Measurements from ENCODE around the gene NDUFB2. TPM values are rescaled to one million over a fixed set of nuclear protein-coding genes. Genes with fewer than 3 reads are reported as not detected.

The NDUFB2 gene
- total and polyA plus RNA-seq, 4 experiments from 2014 or later: 94.4 to 639 (median 254) TPM

GRCh38 chr7:140714331-140715040, 18.0 kb downstream of the NDUFB2 start:
- no peaks in the 10 kb centered on the region for H3K27me3 Mint-ChIP-seq
- no peak for DNase-seq
- H3K4me1 Mint-ChIP-seq: peaks cover 0 to 3% (median 1%) of the 10 kb centered on the region in 4 donors
- H3K4me3 Mint-ChIP-seq: no peak overlapping the region
- Histone ChIP-seq H3K27ac (ENCODE audit: low read depth, low read length) (no peak overlapping the region), H3K9me3 (ENCODE audit: control insufficient read depth in 1 of 2, low read length in 2 of 2) (no peaks in the 10 kb centered on the region), H3K4me3 (ENCODE audit: low read length in 2 of 2) (no peak overlapping the region), H3K36me3 (ENCODE audit: insufficient read depth, low read length) (no peaks in the 10 kb centered on the region), H3K27me3 (ENCODE audit: insufficient read depth, low read length) (no peaks in the 10 kb centered on the region), H3K4me1 (ENCODE audit: insufficient read depth, low read length) (no peaks in the 10 kb centered on the region)
- ChIA-PET CTCF (ENCODE audit: partially characterized antibody) (interaction anchor here (1.4 kb wide), 1 partner anchor 12 kb away, joined by 3 read pairs; no protein-coding TSS in a partner anchor), POLR2A (ENCODE audit: partially characterized antibody) (no interaction called here)
- peaks cover 0 to 5% (median under 1%) of the 10 kb centered on the region in 8 donors for H3K9me3 Mint-ChIP-seq
- H3K36me3 Mint-ChIP-seq: peaks cover 9 to 25% of the 10 kb centered on the region in 2 donors
- intact Hi-C loops (cut with micrococcal nuclease): no loop called here
- peak overlapping the region in 1 of 7 donors; percentile 1 for H3K27ac Mint-ChIP-seq

GRCh38 chr7:140719721-140720120, 23.2 kb downstream of the NDUFB2 start:
- Mint-ChIP-seq H3K9me3 (no peaks in the 10 kb centered on the region), H3K4me3 (no peak overlapping the region), H3K4me1 (peaks cover 11 to 18% (median 15%) of the 10 kb centered on the region in 4 donors), H3K36me3 (peaks cover 3 to 13% of the 10 kb centered on the region in 2 donors), H3K27me3 (no peaks in the 10 kb centered on the region), H3K27ac (no peak overlapping the region)
- H3K4me3 ChIP-seq (ENCODE audit: low read length in 2 of 2): no peak overlapping the region
- H3K27me3 ChIP-seq (ENCODE audit: insufficient read depth, low read length): no peaks in the 10 kb centered on the region
- POLR2A ChIA-PET (ENCODE audit: partially characterized antibody): no interaction called here
- intact Hi-C loops (cut with micrococcal nuclease): no loop called here
- H3K36me3 ChIP-seq (ENCODE audit: insufficient read depth, low read length): no peaks in the 10 kb centered on the region
- no peak overlapping the region for H3K27ac ChIP-seq (ENCODE audit: low read depth, low read length)
- no peaks in the 10 kb centered on the region for H3K9me3 ChIP-seq (ENCODE audit: control insufficient read depth in 1 of 2, low read length in 2 of 2)
- peaks cover 15% of the 10 kb centered on the region for H3K4me1 ChIP-seq (ENCODE audit: insufficient read depth, low read length)
- CTCF ChIA-PET (ENCODE audit: partially characterized antibody): no interaction called here
- DNase-seq: no peak

GRCh38 chr7:140722254-140722653, 25.7 kb downstream of the NDUFB2 start:
- Mint-ChIP-seq H3K27me3 (no peaks in the 10 kb centered on the region), H3K9me3 (no peaks in the 10 kb centered on the region), H3K4me1 (peaks cover 11 to 18% (median 15%) of the 10 kb centered on the region in 4 donors), H3K27ac (no peak overlapping the region), H3K4me3 (no peak overlapping the region), H3K36me3 (peaks cover 1 to 8% of the 10 kb centered on the region in 2 donors)
- no peak overlapping the region for H3K27ac ChIP-seq (ENCODE audit: low read depth, low read length)
- peaks cover 4% of the 10 kb centered on the region for H3K36me3 ChIP-seq (ENCODE audit: insufficient read depth, low read length)
- H3K4me3 ChIP-seq (ENCODE audit: low read length in 2 of 2): no peak overlapping the region
- DNase-seq: no peak
- no peaks in the 10 kb centered on the region for H3K27me3 ChIP-seq (ENCODE audit: insufficient read depth, low read length)
- POLR2A ChIA-PET (ENCODE audit: partially characterized antibody): interaction anchor here (3.0 kb wide), 1 partner anchor 49 kb away, joined by 13 read pairs; the partner anchor contains the start of gene ADCK2
- no peaks in the 10 kb centered on the region for H3K9me3 ChIP-seq (ENCODE audit: control insufficient read depth in 1 of 2, low read length in 2 of 2)
- intact Hi-C loops (cut with micrococcal nuclease): no loop called here
- H3K4me1 ChIP-seq (ENCODE audit: insufficient read depth, low read length): peaks cover 15% of the 10 kb centered on the region
- CTCF ChIA-PET (ENCODE audit: partially characterized antibody): no interaction called here

GRCh38 chr7:140723006-140723405, 26.5 kb downstream of the NDUFB2 start:
- Mint-ChIP-seq H3K27ac (peak overlapping the region; percentile 22 to 89 (median 44)), H3K36me3 (peaks cover 1 to 8% of the 10 kb centered on the region in 2 donors), H3K9me3 (no peaks in the 10 kb centered on the region), H3K4me3 (peak overlapping the region in 1 of 8 donors; percentile 29), H3K4me1 (peaks cover 11 to 18% (median 15%) of the 10 kb centered on the region in 4 donors), H3K27me3 (no peaks in the 10 kb centered on the region)
- Histone ChIP-seq H3K9me3 (ENCODE audit: control insufficient read depth in 1 of 2, low read length in 2 of 2) (no peaks in the 10 kb centered on the region), H3K4me1 (ENCODE audit: insufficient read depth, low read length) (peaks cover 15% of the 10 kb centered on the region), H3K27ac (ENCODE audit: low read depth, low read length) (peak overlapping the region; percentile 17), H3K27me3 (ENCODE audit: insufficient read depth, low read length) (no peaks in the 10 kb centered on the region), H3K36me3 (ENCODE audit: insufficient read depth, low read length) (peaks cover 4% of the 10 kb centered on the region), H3K4me3 (ENCODE audit: low read length in 2 of 2) (no peak overlapping the region)
- intact Hi-C loops (cut with micrococcal nuclease): no loop called here
- CTCF ChIA-PET (ENCODE audit: partially characterized antibody): interaction anchor here (1.1 kb wide), 2 partner anchors 21 to 50 kb away, joined by 3 read pairs; partner anchors contain the start of gene ADCK2
- DNase-seq: peak; percentile 24 to 56 (median 38)
- POLR2A ChIA-PET (ENCODE audit: partially characterized antibody): interaction anchor here (0.7 to 3.0 kb wide), 3 partner anchors 21 to 49 kb away, joined by 3 to 13 read pairs (median 3); partner anchors contain the start of genes ADCK2 and NDUFB2

GRCh38 chr7:140723574-140723973, 27.1 kb downstream of the NDUFB2 start:
- H3K4me3 Mint-ChIP-seq: no peak overlapping the region
- CTCF ChIA-PET (ENCODE audit: partially characterized antibody): interaction anchor here (1.1 kb wide), 2 partner anchors 20 to 51 kb away, joined by 3 read pairs; partner anchors contain the start of gene ADCK2
- no peaks in the 10 kb centered on the region for H3K9me3 Mint-ChIP-seq
- H3K4me1 Mint-ChIP-seq: peaks cover 11 to 18% (median 15%) of the 10 kb centered on the region in 4 donors
- no peaks in the 10 kb centered on the region for H3K27me3 Mint-ChIP-seq
- peaks cover 1 to 8% of the 10 kb centered on the region in 2 donors for H3K36me3 Mint-ChIP-seq
- POLR2A ChIA-PET (ENCODE audit: partially characterized antibody): interaction anchor here (1.2 to 3.0 kb wide), 2 partner anchors 22 to 50 kb away, joined by 3 to 13 read pairs; partner anchors contain the start of gene ADCK2
- H3K27ac Mint-ChIP-seq: peak overlapping the region in 6 of 7 donors; percentile 12 to 89 (median 44)
- H3K4me1 ChIP-seq (ENCODE audit: insufficient read depth, low read length): peaks cover 15% of the 10 kb centered on the region
- H3K36me3 ChIP-seq (ENCODE audit: insufficient read depth, low read length): peaks cover 4% of the 10 kb centered on the region
- H3K9me3 ChIP-seq (ENCODE audit: control insufficient read depth in 1 of 2, low read length in 2 of 2): no peaks in the 10 kb centered on the region
- DNase-seq: no peak
- H3K27me3 ChIP-seq (ENCODE audit: insufficient read depth, low read length): no peaks in the 10 kb centered on the region
- intact Hi-C loops (cut with micrococcal nuclease): no loop called here
- H3K27ac ChIP-seq (ENCODE audit: low read depth, low read length): peak overlapping the region; percentile 17
- H3K4me3 ChIP-seq (ENCODE audit: low read length in 2 of 2): no peak overlapping the region

GRCh38 chr7:140724706-140725105, 28.2 kb downstream of the NDUFB2 start:
- Histone ChIP-seq H3K9me3 (ENCODE audit: control insufficient read depth in 1 of 2, low read length in 2 of 2) (no peaks in the 10 kb centered on the region), H3K4me1 (ENCODE audit: insufficient read depth, low read length) (peaks cover 15% of the 10 kb centered on the region), H3K36me3 (ENCODE audit: insufficient read depth, low read length) (peaks cover 4% of the 10 kb centered on the region), H3K27ac (ENCODE audit: low read depth, low read length) (no peak overlapping the region), H3K4me3 (ENCODE audit: low read length in 2 of 2) (no peak overlapping the region), H3K27me3 (ENCODE audit: insufficient read depth, low read length) (no peaks in the 10 kb centered on the region)
- Mint-ChIP-seq H3K36me3 (peaks cover 2 to 9% of the 10 kb centered on the region in 2 donors), H3K27ac (peak overlapping the region in 3 of 7 donors; percentile 14 to 42 (median 39)), H3K9me3 (no peaks in the 10 kb centered on the region), H3K27me3 (no peaks in the 10 kb centered on the region), H3K4me3 (no peak overlapping the region), H3K4me1 (peaks cover 11 to 18% (median 15%) of the 10 kb centered on the region in 4 donors)
- CTCF ChIA-PET (ENCODE audit: partially characterized antibody): interaction anchor here (1.3 kb wide), 1 partner anchor 87 kb away, joined by 4 read pairs; no protein-coding TSS in a partner anchor
- POLR2A ChIA-PET (ENCODE audit: partially characterized antibody): interaction anchor here (3.0 kb wide), 1 partner anchor 51 kb away, joined by 13 read pairs; the partner anchor contains the start of gene ADCK2
- DNase-seq: no peak
- intact Hi-C loops (cut with micrococcal nuclease): no loop called here

- no peak overlapping the region for H3K4me3 Mint-ChIP-seq
- Histone ChIP-seq H3K9me3 (ENCODE audit: control insufficient read depth in 1 of 2, low read length in 2 of 2) (no peaks in the 10 kb centered on the region), H3K27me3 (ENCODE audit: insufficient read depth, low read length) (no peaks in the 10 kb centered on the region), H3K27ac (ENCODE audit: low read depth, low read length) (no peak overlapping the region), H3K36me3 (ENCODE audit: insufficient read depth, low read length) (peaks cover 4% of the 10 kb centered on the region), H3K4me1 (ENCODE audit: insufficient read depth, low read length) (peaks cover 15% of the 10 kb centered on the region), H3K4me3 (ENCODE audit: low read length in 2 of 2) (no peak overlapping the region)
- CTCF ChIA-PET (ENCODE audit: partially characterized antibody): no interaction called here
- peak overlapping the region in 3 of 7 donors; percentile 7 to 61 (median 36) for H3K27ac Mint-ChIP-seq
- no peak for DNase-seq
- H3K4me1 Mint-ChIP-seq: peaks cover 11 to 18% (median 15%) of the 10 kb centered on the region in 4 donors
- no peaks in the 10 kb centered on the region for H3K27me3 Mint-ChIP-seq
- H3K9me3 Mint-ChIP-seq: no peaks in the 10 kb centered on the region
- POLR2A ChIA-PET (ENCODE audit: partially characterized antibody): no interaction called here
- H3K36me3 Mint-ChIP-seq: peaks cover 5 to 13% of the 10 kb centered on the region in 2 donors
- intact Hi-C loops (cut with micrococcal nuclease): no loop called here
These were observed 29.8 kb downstream of the NDUFB2 start for GRCh38 chr7:140726281-140726680.
